Astrocyte (in vitro differentiated cells and primary cell): ENCODE results near the gene METTL16. TPM values are rescaled to one million over a fixed set of nuclear protein-coding genes. Genes with fewer than 3 reads are reported as not detected.
A peak's percentile ranks its signal among the peaks of the same experiment; 100 is the strongest.

Source experiments
- DNase-seq: peaks from one replicate; pipeline ENCODE4 v3.0.0-alpha.2; 2010; ENCODE audit warnings: low read depth
- FAIRE-seq: peaks from 2 replicates; lab custom pipeline; 2011; peaks lifted over from hg19 to GRCh38; lab: Jason Lieb, UNC
- H2AFZ ChIP-seq: 2 replicates; pipeline ENCODE4 v1.6.0; 2012; ENCODE audit warnings: low read depth, low read length, inconsistent platforms
- H3K27ac ChIP-seq: 2 replicates; pipeline ENCODE4 v1.5.1; 2011; ENCODE audit warnings: low read depth, low read length, inconsistent platforms
- H3K27me3 ChIP-seq: 2 replicates; pipeline ENCODE4 v1.6.0; 2011; ENCODE audit warnings: low read length, inconsistent platforms; ENCODE audit not compliant: insufficient read depth
- H3K36me3 ChIP-seq: 2 replicates; pipeline ENCODE4 v1.5.1; 2011; ENCODE audit warnings: low read length, inconsistent platforms; ENCODE audit not compliant: insufficient read depth
- H3K4me1 ChIP-seq: 2 replicates; pipeline ENCODE4 v1.5.1; 2011; ENCODE audit warnings: low read length, inconsistent platforms; ENCODE audit not compliant: insufficient read depth
- H3K4me2 ChIP-seq: 2 replicates; pipeline ENCODE4 v1.6.0; 2012; ENCODE audit warnings: low read length, inconsistent platforms
- H3K4me3 ChIP-seq: 2 replicates; pipeline ENCODE4 v1.5.1; 2011; ENCODE audit warnings: low read depth, mild to moderate bottlenecking, low read length, inconsistent platforms; ENCODE audit not compliant: insufficient read depth
- H3K79me2 ChIP-seq: 2 replicates; pipeline ENCODE4 v1.6.0; 2012; ENCODE audit warnings: mild to moderate bottlenecking, low read length, inconsistent platforms; ENCODE audit not compliant: insufficient read depth
- H3K9ac ChIP-seq: 2 replicates; pipeline ENCODE4 v1.6.0; 2012; ENCODE audit warnings: mild to moderate bottlenecking, low read length, inconsistent platforms
- H3K9me3 ChIP-seq: 2 replicates; pipeline ENCODE4 v1.5.1; 2012; ENCODE audit warnings: low read depth, mild to moderate bottlenecking, low read length, inconsistent platforms; ENCODE audit not compliant: insufficient read depth
- H4K20me1 ChIP-seq: 2 replicates; pipeline ENCODE4 v1.6.0; 2012; ENCODE audit warnings: low read length, inconsistent platforms; ENCODE audit not compliant: insufficient read depth
- H3K27ac Mint-ChIP-seq: one replicate; pipeline ENCODE4 v1.8.0; 2021; ENCODE audit warnings: mild to moderate bottlenecking, mixed read lengths; ENCODE audit not compliant: unreplicated experiment
- H3K27me3 Mint-ChIP-seq: one replicate; pipeline ENCODE4 v1.8.0; 2021; ENCODE audit warnings: low read depth, mixed read lengths; ENCODE audit not compliant: unreplicated experiment
- H3K36me3 Mint-ChIP-seq: one replicate; pipeline ENCODE4 v1.8.0; 2021; ENCODE audit warnings: low read depth, mixed read lengths; ENCODE audit not compliant: unreplicated experiment
- H3K4me1 Mint-ChIP-seq: one replicate; pipeline ENCODE4 v1.8.0; 2021; ENCODE audit warnings: low read depth, mixed read lengths; ENCODE audit not compliant: unreplicated experiment
- H3K4me3 Mint-ChIP-seq: one replicate; pipeline ENCODE4 v1.8.0; 2021; ENCODE audit warnings: mild to moderate bottlenecking, moderate library complexity, mixed read lengths; ENCODE audit not compliant: unreplicated experiment
- H3K9me3 Mint-ChIP-seq: one replicate; pipeline ENCODE4 v1.8.0; 2021; ENCODE audit warnings: mild to moderate bottlenecking, mixed read lengths; ENCODE audit not compliant: unreplicated experiment
- CTCF ChIP-seq: IDR thresholded peaks from 2 replicates; pipeline ENCODE4 v1.5.1; 2011; ENCODE audit warnings: low read depth, mild to moderate bottlenecking, inconsistent platforms, low read length, moderate library complexity; ENCODE audit not compliant: insufficient read depth
- EZH2 ChIP-seq: IDR thresholded peaks from 2 replicates; pipeline ENCODE4 v1.6.1; 2012; ENCODE audit warnings: mild to moderate bottlenecking, low read length, inconsistent platforms; ENCODE audit not compliant: insufficient read depth
- total RNA-seq: library from RNA; stranded (reverse); gene quantifications from 2 replicates; pipeline ENCODE4 v1.2.1, GENCODE V29; 2021

Gene METTL16
- total RNA-seq, 1 donor from 2014 or later = 28.4 TPM

GRCh38 chr17:2398182-2398581 is 113.5 kb downstream of the METTL16 start:
- peak overlapping the region; percentile 88 for H3K4me3 Mint-ChIP-seq
- peak overlapping the region; percentile 98 for H3K9ac ChIP-seq
- H3K4me3 ChIP-seq = peak overlapping the region; percentile 84
- H3K4me1 ChIP-seq = peaks cover 57% of the 10 kb centered on the region
- H3K4me2 ChIP-seq = peak overlapping the region; percentile 93
- H3K79me2 ChIP-seq = peaks cover 60% of the 10 kb centered on the region
- H3K27ac ChIP-seq = peak overlapping the region; percentile 78
- FAIRE-seq = no peak
- no peak for DNase-seq
- H3K9me3 ChIP-seq = no peaks in the 10 kb centered on the region
- H3K36me3 Mint-ChIP-seq = no peaks in the 10 kb centered on the region
- H3K27ac Mint-ChIP-seq = peak overlapping the region; percentile 90
- no peak for TF ChIP-seq CTCF
- no peak for TF ChIP-seq EZH2
- peaks cover 32% of the 10 kb centered on the region for H3K4me1 Mint-ChIP-seq
- no peaks in the 10 kb centered on the region for H3K9me3 Mint-ChIP-seq
- no peaks in the 10 kb centered on the region for H3K27me3 Mint-ChIP-seq
- no peaks in the 10 kb centered on the region for H3K36me3 ChIP-seq
- H2AFZ ChIP-seq = no peak overlapping the region
- peaks cover 28% of the 10 kb centered on the region for H4K20me1 ChIP-seq
- H3K27me3 ChIP-seq = no peaks in the 10 kb centered on the region

- no peaks in the 10 kb centered on the region for H3K36me3 Mint-ChIP-seq
- Histone ChIP-seq H3K4me1 (peaks cover 54% of the 10 kb centered on the region), H3K79me2 (peaks cover 60% of the 10 kb centered on the region), H4K20me1 (peaks cover 28% of the 10 kb centered on the region), H3K9me3 (no peaks in the 10 kb centered on the region), H3K27me3 (no peaks in the 10 kb centered on the region), H3K36me3 (no peaks in the 10 kb centered on the region), H3K9ac (peak overlapping the region; percentile 98), H3K4me2 (peak overlapping the region; percentile 93), H3K4me3 (no peak overlapping the region), H2AFZ (no peak overlapping the region), H3K27ac (peak overlapping the region; percentile 78)
- H3K4me1 Mint-ChIP-seq = peaks cover 31% of the 10 kb centered on the region
- DNase-seq (no peak), FAIRE-seq (no peak)
- H3K27me3 Mint-ChIP-seq = no peaks in the 10 kb centered on the region
- H3K27ac Mint-ChIP-seq = peak overlapping the region; percentile 90
- H3K9me3 Mint-ChIP-seq = no peaks in the 10 kb centered on the region
- peak overlapping the region; percentile 88 for H3K4me3 Mint-ChIP-seq
- no peak for TF ChIP-seq EZH2
Measured at GRCh38 chr17:2397247-2398171, 114.2 kb downstream of the METTL16 start.

GRCh38 chr17:2396568-2397246 is 115.0 kb downstream of the METTL16 start:
- H3K4me1 ChIP-seq = peaks cover 57% of the 10 kb centered on the region
- no peak for TF ChIP-seq EZH2
- TF ChIP-seq CTCF = no peak
- no peaks in the 10 kb centered on the region for H3K36me3 Mint-ChIP-seq
- no peaks in the 10 kb centered on the region for H3K9me3 Mint-ChIP-seq
- H3K27ac ChIP-seq = peak overlapping the region; percentile 78
- H3K27ac Mint-ChIP-seq = peak overlapping the region; percentile 78
- H4K20me1 ChIP-seq = peaks cover 34% of the 10 kb centered on the region
- peaks cover 62% of the 10 kb centered on the region for H3K79me2 ChIP-seq
- no peaks in the 10 kb centered on the region for H3K27me3 Mint-ChIP-seq
- H3K9ac ChIP-seq = peak overlapping the region; percentile 77
- H3K9me3 ChIP-seq = no peaks in the 10 kb centered on the region
- no peak for FAIRE-seq
- H2AFZ ChIP-seq = peak overlapping the region; percentile 11
- peak overlapping the region; percentile 47 for H3K4me3 ChIP-seq
- H3K4me1 Mint-ChIP-seq = peaks cover 35% of the 10 kb centered on the region
- no peaks in the 10 kb centered on the region for H3K27me3 ChIP-seq
- H3K4me3 Mint-ChIP-seq = peak overlapping the region; percentile 88
- DNase-seq = peak; percentile 96
- H3K36me3 ChIP-seq = no peaks in the 10 kb centered on the region
- H3K4me2 ChIP-seq = peak overlapping the region; percentile 93
